H1 (cell line): Measurements from ENCODE around the gene CA14. TPM values are rescaled to one million over a fixed set of nuclear protein-coding genes. Genes with fewer than 3 reads are reported as not detected.

Source experiments
- ASH2L ChIP-seq: fragments of 200-600, 300-600 bp; sonication (generic); IDR thresholded peaks from one replicate; pipeline ENCODE4 v1.7.1; 2017; ENCODE audit warnings: low read length
- BCL11A ChIP-seq, 2 experiments: IDR thresholded peaks; one replicate each; pipeline ENCODE4 v1.6.1; 2011; ENCODE audit warnings: low read depth in 2 of 2, low read length in 2 of 2, mild to moderate bottlenecking in 2 of 2
- CBX5 ChIP-seq: fragments of 300-800, 300-1000 bp; sonication (generic); IDR thresholded peaks from 2 replicates; pipeline ENCODE4 v1.7.1; 2016; ENCODE audit warnings: antibody characterized with exemption, low read length, low read depth
- CHD1 ChIP-seq: IDR thresholded peaks from 2 replicates; pipeline ENCODE4 v1.6.1; 2012; ENCODE audit warnings: low read depth, low read length, improper control_type of control experiment
- CREB1 ChIP-seq: IDR thresholded peaks from 2 replicates; pipeline ENCODE4 v1.6.1; 2012; ENCODE audit warnings: inconsistent platforms
- HDAC2 ChIP-seq, 2 experiments: fragments of 300-600 bp in 1 of 2; sonication (generic) in 1 of 2; IDR thresholded peaks; 2 replicates each; pipeline ENCODE4 v1.6.1; 2011 to 2012; ENCODE audit warnings: low read depth in 2 of 2, low read length in 2 of 2, mild to moderate bottlenecking in 2 of 2, moderate library complexity in 2 of 2, borderline replicate concordance in 1 of 2, inconsistent platforms in 1 of 2
- HDAC6 ChIP-seq: IDR thresholded peaks from one replicate; pipeline ENCODE4 v1.7.1; 2012; ENCODE audit warnings: low read depth, mild to moderate bottlenecking, inconsistent platforms, low read length, moderate library complexity
- JUND ChIP-seq: IDR thresholded peaks from 2 replicates; pipeline ENCODE4 v1.6.1; 2011; ENCODE audit warnings: mild to moderate bottlenecking, improper control_type of control experiment, low read length
- KDM5A ChIP-seq: fragments of 200-600 bp; IDR thresholded peaks from 2 replicates; pipeline ENCODE4 v1.7.1; 2012; ENCODE audit warnings: mild to moderate bottlenecking, low read length, inconsistent platforms, mixed read lengths
- NANOG ChIP-seq: IDR thresholded peaks from 2 replicates; pipeline ENCODE4 v1.6.1; 2011; ENCODE audit warnings: low read length, low read depth, mild to moderate bottlenecking, inconsistent platforms; ENCODE audit not compliant: insufficient read depth, poor library complexity, severe bottlenecking
- PHF8 ChIP-seq: fragments of 200-600 bp; sonication (generic); conservative IDR thresholded peaks from 2 replicates; pipeline ENCODE4 v1.7.1; 2012; ENCODE audit warnings: low read depth, mild to moderate bottlenecking, inconsistent platforms, low read length, moderate library complexity
- POU5F1 ChIP-seq: IDR thresholded peaks from 2 replicates; pipeline ENCODE4 v1.6.1; 2011; ENCODE audit warnings: low read depth, mild to moderate bottlenecking, low read length, moderate library complexity
- RBBP5 ChIP-seq: IDR thresholded peaks from 2 replicates; pipeline ENCODE4 v1.7.1; 2012; ENCODE audit warnings: low read depth, mild to moderate bottlenecking, inconsistent platforms, low read length, moderate library complexity, borderline replicate concordance
- SP2 ChIP-seq: IDR thresholded peaks from 2 replicates; pipeline ENCODE4 v1.6.1; 2012; ENCODE audit warnings: mild to moderate bottlenecking, low read length, inconsistent platforms
- SUZ12 ChIP-seq: fragments of 200-600 bp; sonication (generic); IDR thresholded peaks from 2 replicates; pipeline ENCODE4 v1.6.1; 2012; ENCODE audit warnings: mild to moderate bottlenecking, inconsistent platforms, low read length, moderate library complexity, mixed read lengths
- TAF1 ChIP-seq: IDR thresholded peaks from 2 replicates; pipeline ENCODE4 v1.6.1; 2011; ENCODE audit warnings: mild to moderate bottlenecking, low read depth, low read length
- polyA plus RNA-seq, 7 experiments: library from polyadenylated mRNA; depleted of rRNA in 3 of 7; stranded (reverse) in 5 of 7; unstranded in 2 of 7; fragments of >200 nt in 5 of 7; fragments of 200-250 nt in 2 of 7; gene quantifications; 1 replicate in 5 of 7; 2 replicates in 1 of 7; 4 replicates in 1 of 7; pipeline versions ENCODE4 v1.2.1 to v1.2.3, GENCODE V29; 2011 to 2013; ENCODE audit warnings: missing spikeins in 2 of 7, mixed read lengths in 2 of 7
- total RNA-seq: library from RNA; stranded (reverse); fragmentation: NEBNext Ultra II Directional; extraction: Animal tissue kit (Norgen Biotek cat#: 25700); gene quantifications from 2 replicates; pipeline ENCODE4 v1.2.1, GENCODE V29; 2021
- TF ChIP-seq, protein P1 (sequence below): IDR thresholded peaks from 2 replicates; pipeline ENCODE4 v1.6.1; 2011; ENCODE audit warnings: low read length, improper control_type of control experiment
- TF ChIP-seq, protein P2 (sequence below), 3 experiments: IDR thresholded peaks; 1 replicate in 2 of 3; 2 replicates in 1 of 3; pipeline versions ENCODE4 v1.5.1 to v1.6.1; 2011; ENCODE audit warnings: low read length in 3 of 3, mild to moderate bottlenecking in 3 of 3, inconsistent platforms in 2 of 3, low read depth in 1 of 3, moderate library complexity in 1 of 3; ENCODE audit not compliant: insufficient read depth in 1 of 3; ENCODE audit errors: control extremely low read depth in 1 of 3
- TF ChIP-seq, protein P3 (sequence below): IDR thresholded peaks from 2 replicates; pipeline ENCODE4 v1.6.1; 2012; ENCODE audit warnings: inconsistent platforms
- TF ChIP-seq, protein P4 (sequence below): IDR thresholded peaks from 2 replicates; pipeline ENCODE4 v1.6.1; 2011; ENCODE audit warnings: low read depth, mild to moderate bottlenecking, low read length; ENCODE audit not compliant: insufficient read depth

Gene CA14
- total and polyA plus RNA-seq, 2 of the 8 experiments (the other 6 are each of a cell fraction or from before 2014, with no cell fraction given) = 52.3 to 105 TPM

DNA sequence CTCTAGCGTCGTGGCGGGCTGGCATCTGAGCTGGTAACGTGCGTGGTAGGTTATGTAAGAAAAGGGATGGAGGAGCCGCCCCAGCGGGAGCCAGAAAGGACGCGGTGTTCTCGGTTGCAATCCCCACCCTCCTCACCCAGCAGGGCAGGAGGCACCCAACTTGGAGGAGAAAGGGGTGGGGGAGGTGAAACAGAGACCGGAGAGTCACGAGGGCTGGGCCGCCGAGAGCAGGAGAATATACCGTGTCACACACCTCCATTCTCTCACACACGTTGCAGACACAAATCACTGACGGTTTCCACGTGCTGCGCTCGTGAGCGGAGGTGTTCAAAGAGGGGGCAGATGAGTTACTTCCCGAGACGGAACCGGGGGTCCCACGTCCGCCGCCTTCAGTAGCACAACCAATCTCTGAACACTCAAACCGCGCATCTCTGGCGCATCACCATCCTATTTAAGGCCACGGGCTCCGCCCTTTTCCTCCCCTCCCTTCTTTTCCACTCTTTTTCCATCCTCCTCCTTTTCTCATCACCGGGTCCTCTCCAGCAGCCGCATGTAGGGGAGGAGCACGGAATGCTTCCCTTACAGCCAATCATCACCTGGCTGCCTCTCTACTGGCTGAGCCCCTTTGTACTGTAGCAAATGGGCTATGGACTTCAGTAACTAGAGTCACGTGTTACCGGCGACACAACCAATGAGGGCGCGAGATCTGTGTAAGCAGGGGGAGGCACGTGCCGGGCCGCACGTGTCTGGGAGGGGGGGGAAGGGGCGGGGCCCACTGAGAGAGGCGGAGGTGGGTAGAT is 24.4 kb downstream of the CA14 start, which contains the start of gene CIART (continued):
- TF ChIP-seq JUND = no peak
- no peak for TF ChIP-seq HDAC6
- TF ChIP-seq SP2 = no peak
- no peak for TF ChIP-seq CBX5
- no peak for TF ChIP-seq POU5F1
- peak; percentile 53 for TF ChIP-seq ASH2L
- TF ChIP-seq, protein P1, sequence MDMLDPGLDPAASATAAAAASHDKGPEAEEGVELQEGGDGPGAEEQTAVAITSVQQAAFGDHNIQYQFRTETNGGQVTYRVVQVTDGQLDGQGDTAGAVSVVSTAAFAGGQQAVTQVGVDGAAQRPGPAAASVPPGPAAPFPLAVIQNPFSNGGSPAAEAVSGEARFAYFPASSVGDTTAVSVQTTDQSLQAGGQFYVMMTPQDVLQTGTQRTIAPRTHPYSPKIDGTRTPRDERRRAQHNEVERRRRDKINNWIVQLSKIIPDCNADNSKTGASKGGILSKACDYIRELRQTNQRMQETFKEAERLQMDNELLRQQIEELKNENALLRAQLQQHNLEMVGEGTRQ = peak; percentile 88
- no peak for TF ChIP-seq CHD1
- peak; percentile 77; the same call in 1 of the 2 replicates for TF ChIP-seq CREB1
- TF ChIP-seq NANOG = no peak
- TF ChIP-seq SUZ12 = no peak
- peak; percentile 74 for TF ChIP-seq TAF1
- TF ChIP-seq HDAC2 (IDR thresholded peaks at IDR 0.05; ENCODE audit: borderline replicate concordance in 1 of 2, low read depth in 2 of 2, low read length in 2 of 2) = no peak
- no peak for TF ChIP-seq KDM5A
- peak; percentile 57 for TF ChIP-seq PHF8
- no peak for TF ChIP-seq RBBP5
- TF ChIP-seq, protein P2, sequence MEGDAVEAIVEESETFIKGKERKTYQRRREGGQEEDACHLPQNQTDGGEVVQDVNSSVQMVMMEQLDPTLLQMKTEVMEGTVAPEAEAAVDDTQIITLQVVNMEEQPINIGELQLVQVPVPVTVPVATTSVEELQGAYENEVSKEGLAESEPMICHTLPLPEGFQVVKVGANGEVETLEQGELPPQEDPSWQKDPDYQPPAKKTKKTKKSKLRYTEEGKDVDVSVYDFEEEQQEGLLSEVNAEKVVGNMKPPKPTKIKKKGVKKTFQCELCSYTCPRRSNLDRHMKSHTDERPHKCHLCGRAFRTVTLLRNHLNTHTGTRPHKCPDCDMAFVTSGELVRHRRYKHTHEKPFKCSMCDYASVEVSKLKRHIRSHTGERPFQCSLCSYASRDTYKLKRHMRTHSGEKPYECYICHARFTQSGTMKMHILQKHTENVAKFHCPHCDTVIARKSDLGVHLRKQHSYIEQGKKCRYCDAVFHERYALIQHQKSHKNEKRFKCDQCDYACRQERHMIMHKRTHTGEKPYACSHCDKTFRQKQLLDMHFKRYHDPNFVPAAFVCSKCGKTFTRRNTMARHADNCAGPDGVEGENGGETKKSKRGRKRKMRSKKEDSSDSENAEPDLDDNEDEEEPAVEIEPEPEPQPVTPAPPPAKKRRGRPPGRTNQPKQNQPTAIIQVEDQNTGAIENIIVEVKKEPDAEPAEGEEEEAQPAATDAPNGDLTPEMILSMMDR (IDR thresholded peaks at IDR 0.05; ENCODE audit: control extremely low read depth in 1 of 3, insufficient read depth in 1 of 3, low read depth in 1 of 3, low read length in 3 of 3) = no peak
- no peak for TF ChIP-seq BCL11A (IDR thresholded peaks at IDR 0.05; ENCODE audit: low read depth in 2 of 2, low read length in 2 of 2)
- TF ChIP-seq, protein P3, sequence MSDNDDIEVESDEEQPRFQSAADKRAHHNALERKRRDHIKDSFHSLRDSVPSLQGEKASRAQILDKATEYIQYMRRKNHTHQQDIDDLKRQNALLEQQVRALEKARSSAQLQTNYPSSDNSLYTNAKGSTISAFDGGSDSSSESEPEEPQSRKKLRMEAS = peak; percentile 94
- TF ChIP-seq, protein P4, sequence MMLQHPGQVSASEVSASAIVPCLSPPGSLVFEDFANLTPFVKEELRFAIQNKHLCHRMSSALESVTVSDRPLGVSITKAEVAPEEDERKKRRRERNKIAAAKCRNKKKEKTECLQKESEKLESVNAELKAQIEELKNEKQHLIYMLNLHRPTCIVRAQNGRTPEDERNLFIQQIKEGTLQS = 0 out of 2 replicates have a peak, but pooled peaks have one; percentile 37
